KOPT-K1 (cell line): ENCODE data around the gene PLA2G4E.

Experiments
- H3K27ac ChIP-seq: fragments of 200-600 bp; sonication (generic); 2 replicates; pipeline ENCODE4 v1.5.1; 2016; ENCODE audit warnings: antibody characterized with exemption, mild to moderate bottlenecking, low read depth, low read length; ENCODE audit not compliant: poor library complexity, severe bottlenecking
- H3K36me3 ChIP-seq: fragments of 200-600 bp; sonication (generic); 2 replicates; pipeline ENCODE4 v1.5.1; 2017; ENCODE audit warnings: antibody characterized with exemption, mild to moderate bottlenecking, low read length, moderate library complexity; ENCODE audit not compliant: insufficient read depth
- H3K9me3 ChIP-seq: fragments of 200-600 bp; sonication (generic); 2 replicates; pipeline ENCODE4 v1.5.1; 2017; ENCODE audit warnings: antibody characterized with exemption, low read length, mild to moderate bottlenecking; ENCODE audit not compliant: insufficient read depth, poor library complexity, severe bottlenecking

The PLA2G4E gene

DNA sequence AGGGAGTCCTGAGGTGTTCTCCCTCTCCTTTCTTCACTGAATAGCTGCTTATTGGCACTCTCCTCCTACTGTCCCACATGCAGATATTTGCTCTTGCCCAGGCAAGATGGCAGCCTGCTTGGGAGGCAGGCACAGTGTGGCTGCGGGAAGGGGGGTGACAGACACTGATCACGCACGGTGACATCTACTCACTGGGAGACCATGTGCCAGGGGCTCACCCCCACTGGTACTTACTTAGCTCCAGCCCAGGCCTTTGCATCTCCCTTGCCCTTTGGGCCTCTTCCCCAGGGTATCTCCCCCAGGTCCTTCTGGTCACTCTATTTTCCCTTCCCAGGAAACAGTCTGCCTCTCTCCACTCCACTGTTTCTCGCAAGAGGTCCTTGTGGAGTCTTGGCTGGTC, 6.4 kb downstream of the PLA2G4E start:
- Histone ChIP-seq H3K36me3 (no peaks in the 10 kb centered on the region), H3K27ac (no peak overlapping the region), H3K9me3 (no peaks in the 10 kb centered on the region)

DNA sequence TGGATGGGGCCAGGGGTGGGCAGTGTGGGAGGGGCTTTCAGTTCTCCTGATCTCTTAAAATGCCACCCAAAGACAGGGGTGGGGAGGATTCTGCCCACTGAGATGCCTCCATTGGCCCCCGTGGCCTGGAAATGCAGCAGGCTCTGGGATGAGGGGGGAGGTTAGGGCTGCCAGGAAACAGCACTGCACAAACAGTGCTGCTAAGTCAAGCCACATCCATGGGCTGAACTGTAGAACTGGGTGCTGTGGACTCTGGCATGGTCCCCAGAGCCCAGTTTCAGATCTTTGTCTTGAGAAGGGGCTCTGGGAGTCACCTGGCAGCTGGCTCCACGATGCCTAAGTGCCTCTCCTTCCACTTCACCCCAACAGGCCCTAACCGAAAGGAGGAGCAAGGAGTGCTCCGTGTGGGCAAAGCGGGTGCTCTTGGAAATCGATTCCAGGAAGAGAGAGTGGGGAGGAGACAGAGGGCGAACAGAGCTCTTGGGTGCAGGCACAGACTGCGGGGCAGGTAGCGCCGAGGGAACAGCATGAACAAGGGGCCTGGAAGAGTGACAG, 7.8 kb downstream of the PLA2G4E start:
- H3K36me3 ChIP-seq = no peaks in the 10 kb centered on the region
- H3K9me3 ChIP-seq = no peaks in the 10 kb centered on the region
- no peak overlapping the region for H3K27ac ChIP-seq

DNA sequence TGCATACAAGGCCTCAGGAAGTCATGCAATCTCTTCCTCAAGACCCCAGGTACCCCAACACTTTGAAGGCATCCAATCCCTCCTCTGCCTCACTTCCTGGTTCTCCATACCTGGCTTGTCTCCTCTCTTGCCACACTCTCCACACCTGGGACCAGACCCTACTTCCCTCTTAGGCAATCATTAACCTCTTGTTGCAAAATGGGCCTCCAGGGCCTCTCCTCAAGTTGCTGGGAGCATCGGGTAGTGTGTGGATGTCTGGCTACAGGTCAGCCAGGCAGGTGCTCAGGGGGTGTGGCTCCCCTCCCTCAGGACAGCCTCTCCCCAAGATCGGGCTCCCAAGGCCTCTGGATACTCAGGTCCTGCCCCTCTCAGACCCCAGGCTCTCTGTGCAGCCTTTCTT, 8.6 kb downstream of the PLA2G4E start:
- Histone ChIP-seq H3K9me3 (no peaks in the 10 kb centered on the region), H3K36me3 (no peaks in the 10 kb centered on the region), H3K27ac (no peak overlapping the region)

- Histone ChIP-seq H3K27ac (no peak overlapping the region), H3K36me3 (no peaks in the 10 kb centered on the region), H3K9me3 (no peaks in the 10 kb centered on the region)
Observed at GRCh38 chr15:42011074-42011473, 9.8 kb downstream of the PLA2G4E start.

DNA sequence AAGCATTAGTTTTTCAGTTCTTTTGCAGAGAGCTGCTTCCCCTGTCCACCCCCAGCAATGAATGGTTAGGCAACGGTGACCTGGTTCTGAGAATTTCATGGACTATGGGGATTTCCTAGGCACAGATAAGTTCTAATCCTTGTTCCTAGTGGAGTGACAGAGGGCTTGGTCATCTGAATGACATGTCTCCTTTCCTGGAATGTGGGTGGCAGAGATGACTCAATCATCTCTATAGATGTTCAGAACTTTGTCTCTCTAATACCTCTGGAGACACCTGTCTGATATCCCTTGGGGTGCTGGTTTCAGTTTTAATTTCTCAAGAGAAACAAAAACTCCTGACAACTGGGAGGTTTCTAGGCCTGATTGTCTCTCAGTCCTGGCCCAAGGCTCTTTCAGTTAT, 10.4 kb downstream of the PLA2G4E start:
- no peaks in the 10 kb centered on the region for H3K9me3 ChIP-seq
- no peaks in the 10 kb centered on the region for H3K36me3 ChIP-seq
- no peak overlapping the region for H3K27ac ChIP-seq

DNA sequence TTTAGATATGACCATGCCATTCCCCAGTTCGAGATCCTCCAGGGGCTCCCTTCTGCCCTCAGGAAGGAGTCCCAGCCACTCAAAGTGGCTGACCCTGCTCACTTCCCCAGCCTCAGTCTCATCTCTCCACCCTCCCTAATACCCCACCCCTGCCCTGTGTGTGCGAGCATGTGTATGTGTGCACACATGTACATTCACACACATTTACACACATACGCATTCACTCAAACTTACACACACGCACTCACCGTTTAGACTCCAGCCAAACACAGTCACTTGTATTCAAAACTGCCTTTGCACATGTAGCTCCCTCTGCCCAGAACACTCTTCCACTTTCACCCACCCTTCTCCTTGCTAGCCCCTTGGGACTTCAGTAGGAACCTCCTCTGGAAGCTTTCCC, 11.4 kb downstream of the PLA2G4E start:
- Histone ChIP-seq H3K9me3 (no peaks in the 10 kb centered on the region), H3K27ac (no peak overlapping the region), H3K36me3 (no peaks in the 10 kb centered on the region)

DNA sequence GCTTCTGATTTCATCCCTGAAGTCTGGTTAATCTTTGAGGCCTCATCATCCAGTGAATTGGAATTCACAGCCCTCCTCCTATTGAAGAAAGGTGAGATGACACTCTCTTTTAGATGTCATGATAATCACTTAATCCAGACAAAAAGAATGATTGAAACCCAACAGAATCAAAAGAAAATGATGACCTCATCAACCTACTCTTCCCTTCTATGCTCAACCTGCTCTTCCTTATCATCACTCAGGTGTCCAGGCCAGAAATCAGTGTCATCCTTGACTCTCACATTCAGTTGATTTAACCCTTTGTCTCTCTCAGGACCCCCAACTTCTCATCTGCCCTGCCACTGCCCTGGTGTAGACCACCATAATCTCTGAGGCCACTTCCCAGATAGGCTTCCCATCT, 11.8 kb downstream of the PLA2G4E start:
- Histone ChIP-seq H3K36me3 (no peaks in the 10 kb centered on the region), H3K9me3 (no peaks in the 10 kb centered on the region), H3K27ac (no peak overlapping the region)

DNA sequence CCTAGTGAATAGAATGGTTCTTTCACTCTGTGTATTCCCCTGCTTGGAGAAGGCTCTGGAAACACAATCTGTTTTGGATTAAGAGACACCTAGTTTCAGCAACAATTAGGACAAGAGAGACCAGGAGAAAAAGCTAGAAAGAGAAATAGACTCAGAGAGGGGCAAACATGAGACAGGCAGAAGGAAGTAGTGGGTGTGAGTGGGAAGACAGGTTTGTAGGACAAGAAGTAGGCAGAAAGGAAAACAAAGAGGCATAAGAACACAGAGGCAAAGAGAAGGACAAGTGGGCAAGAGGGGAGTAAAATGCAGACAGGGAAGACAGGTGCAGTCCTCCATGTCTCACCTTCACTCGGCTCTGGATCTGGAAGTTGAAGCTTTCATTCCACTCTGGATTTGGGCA, 13.5 kb downstream of the PLA2G4E start:
- no peaks in the 10 kb centered on the region for H3K9me3 ChIP-seq
- no peaks in the 10 kb centered on the region for H3K36me3 ChIP-seq
- H3K27ac ChIP-seq = no peak overlapping the region

- Histone ChIP-seq H3K9me3 (no peaks in the 10 kb centered on the region), H3K27ac (no peak overlapping the region), H3K36me3 (no peaks in the 10 kb centered on the region)
Observed at GRCh38 chr15:42002333-42002732, 18.5 kb downstream of the PLA2G4E start.

- no peak overlapping the region for H3K27ac ChIP-seq
- no peaks in the 10 kb centered on the region for H3K9me3 ChIP-seq
- no peaks in the 10 kb centered on the region for H3K36me3 ChIP-seq
Observed at GRCh38 chr15:42001236-42001635, 19.6 kb downstream of the PLA2G4E start.

DNA sequence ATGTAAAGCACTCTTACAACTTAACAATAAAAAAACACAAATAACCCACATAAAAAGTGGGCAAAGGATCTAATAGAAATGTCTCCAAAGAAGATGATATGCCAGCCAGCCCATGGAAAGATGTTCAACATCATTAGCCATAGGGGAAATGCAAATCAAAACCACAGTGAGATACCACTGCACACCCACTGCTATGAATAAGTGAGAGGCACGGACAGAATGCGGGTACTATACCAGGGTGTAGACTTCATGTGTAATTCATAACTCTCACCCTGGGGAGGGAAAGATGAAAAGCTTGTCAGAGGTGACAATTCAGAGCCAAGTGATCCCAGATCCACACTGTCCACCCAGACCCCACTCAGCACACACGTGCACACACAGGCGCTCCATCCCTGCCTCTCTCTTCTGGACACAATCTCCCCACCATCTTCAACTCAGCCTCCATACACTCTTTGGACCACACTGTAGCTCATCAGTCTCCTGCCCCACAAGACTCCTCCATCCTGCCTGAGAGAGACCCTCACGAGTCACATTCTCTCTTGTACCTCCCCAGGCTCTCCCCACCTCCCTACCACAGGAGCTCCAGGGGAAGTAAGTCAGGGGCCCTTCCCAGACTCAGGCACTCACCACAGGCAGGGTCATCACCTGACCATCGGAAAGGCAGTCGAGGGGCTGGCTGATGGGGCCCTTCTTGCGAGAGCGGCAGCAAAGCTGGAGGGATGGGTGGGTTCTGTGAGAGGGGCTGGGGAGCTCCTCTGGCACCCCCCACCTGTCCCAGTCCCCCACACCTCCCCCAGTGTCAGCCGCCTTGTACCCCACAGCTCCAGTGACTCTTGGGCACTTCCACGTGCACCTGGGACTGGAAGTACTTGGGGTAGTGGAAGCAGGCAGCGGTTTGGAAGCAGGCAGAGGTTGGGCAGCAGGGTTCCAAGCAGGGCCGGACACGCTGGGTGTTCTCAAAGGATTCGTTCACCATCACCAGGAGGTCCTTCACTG, 21.3 kb downstream of the PLA2G4E start:
- Histone ChIP-seq H3K36me3 (no peaks in the 10 kb centered on the region), H3K27ac (no peak overlapping the region), H3K9me3 (no peaks in the 10 kb centered on the region)

- no peaks in the 10 kb centered on the region for H3K9me3 ChIP-seq
Observed at GRCh38 chr15:41997845-41998244, 23.0 kb downstream of the PLA2G4E start.

GRCh38 chr15:41996921-41997592, 23.8 kb downstream of the PLA2G4E start:
- Histone ChIP-seq H3K9me3 (no peaks in the 10 kb centered on the region), H3K27ac (no peak overlapping the region), H3K36me3 (no peaks in the 10 kb centered on the region)

More at GRCh38 chr15:41997845-41998244, 23.0 kb downstream of the PLA2G4E start:
- Histone ChIP-seq H3K27ac (no peak overlapping the region), H3K36me3 (no peaks in the 10 kb centered on the region)

- H3K36me3 ChIP-seq = no peaks in the 10 kb centered on the region
- H3K27ac ChIP-seq = no peak overlapping the region
- no peaks in the 10 kb centered on the region for H3K9me3 ChIP-seq
Observed at GRCh38 chr15:41996376-41996775, 24.5 kb downstream of the PLA2G4E start.

GRCh38 chr15:41995476-41995855, 25.4 kb downstream of the PLA2G4E start:
- Histone ChIP-seq H3K27ac (no peak overlapping the region), H3K36me3 (no peaks in the 10 kb centered on the region), H3K9me3 (no peaks in the 10 kb centered on the region)
